ENCODE results near the gene KIRREL3. TPM values are rescaled to one million over a fixed set of nuclear protein-coding genes. Genes with fewer than 3 reads are reported as not detected.

KIRREL3 gene
- total RNA-seq, 4 donors from 2014 or later, result 0.19 TPM; not detected in 3

- H3K4me3 ChIP-seq, result no peak overlapping the region
- no peak for DNase-seq
- peaks cover 0 to 26% (median 16%) of the 10 kb centered on the region in 3 donors for H3K4me1 ChIP-seq
- WGBS, 2 donors, result 73 to 90% methylated on average over 5 of the region's 5 CpGs
- no peaks in the 10 kb centered on the region for H3K9me3 ChIP-seq
- H3K36me3 ChIP-seq, result no peaks in the 10 kb centered on the region
- TF ChIP-seq, protein P1, sequence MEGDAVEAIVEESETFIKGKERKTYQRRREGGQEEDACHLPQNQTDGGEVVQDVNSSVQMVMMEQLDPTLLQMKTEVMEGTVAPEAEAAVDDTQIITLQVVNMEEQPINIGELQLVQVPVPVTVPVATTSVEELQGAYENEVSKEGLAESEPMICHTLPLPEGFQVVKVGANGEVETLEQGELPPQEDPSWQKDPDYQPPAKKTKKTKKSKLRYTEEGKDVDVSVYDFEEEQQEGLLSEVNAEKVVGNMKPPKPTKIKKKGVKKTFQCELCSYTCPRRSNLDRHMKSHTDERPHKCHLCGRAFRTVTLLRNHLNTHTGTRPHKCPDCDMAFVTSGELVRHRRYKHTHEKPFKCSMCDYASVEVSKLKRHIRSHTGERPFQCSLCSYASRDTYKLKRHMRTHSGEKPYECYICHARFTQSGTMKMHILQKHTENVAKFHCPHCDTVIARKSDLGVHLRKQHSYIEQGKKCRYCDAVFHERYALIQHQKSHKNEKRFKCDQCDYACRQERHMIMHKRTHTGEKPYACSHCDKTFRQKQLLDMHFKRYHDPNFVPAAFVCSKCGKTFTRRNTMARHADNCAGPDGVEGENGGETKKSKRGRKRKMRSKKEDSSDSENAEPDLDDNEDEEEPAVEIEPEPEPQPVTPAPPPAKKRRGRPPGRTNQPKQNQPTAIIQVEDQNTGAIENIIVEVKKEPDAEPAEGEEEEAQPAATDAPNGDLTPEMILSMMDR (IDR thresholded peaks at IDR 0.05), result no peak
- no peak for TF ChIP-seq POLR2A (IDR thresholded peaks at IDR 0.05)
- no peak overlapping the region for H3K27ac ChIP-seq
- peaks cover 0 to 38% (median 0%) of the 10 kb centered on the region in 4 donors for H3K27me3 ChIP-seq
- intact Hi-C loops (cut with DNase I), result no loop called here
Observed at GRCh38 chr11:126546694-126547093, 453.9 kb downstream of the KIRREL3 start.

DNA sequence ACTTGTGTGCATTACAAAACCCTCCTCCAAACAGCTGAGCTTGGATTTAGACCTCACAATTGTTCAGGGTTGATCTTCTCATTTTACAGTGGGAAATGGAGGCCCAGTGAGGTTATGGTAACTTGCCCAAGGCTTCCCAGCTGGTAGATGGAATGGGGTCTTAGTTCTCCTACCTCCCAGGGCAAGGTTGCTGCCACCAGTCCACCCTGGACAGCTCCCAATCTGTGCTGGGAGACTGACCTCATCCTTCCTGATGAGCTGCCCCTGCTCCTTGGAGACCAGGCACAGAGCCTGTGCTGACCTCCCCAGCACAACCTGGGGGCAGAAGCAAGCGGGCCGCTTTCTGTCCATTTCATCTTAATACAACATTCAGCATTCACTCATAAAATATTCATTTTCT is 454.4 kb downstream of the KIRREL3 start:
- TF ChIP-seq POLR2A (IDR thresholded peaks at IDR 0.05), result no peak
- TF ChIP-seq, protein P1 (IDR thresholded peaks at IDR 0.05), result no peak
- no peak for DNase-seq
- Histone ChIP-seq H3K27ac (no peak overlapping the region), H3K4me3 (no peak overlapping the region), H3K27me3 (peaks cover 0 to 38% (median 0%) of the 10 kb centered on the region in 4 donors), H3K36me3 (no peaks in the 10 kb centered on the region), H3K9me3 (no peaks in the 10 kb centered on the region), H3K4me1 (peaks cover 0 to 26% (median 16%) of the 10 kb centered on the region in 3 donors)
- WGBS, 2 donors, result 58 to 86% methylated on average over 2 of the region's 2 CpGs
- intact Hi-C loops (cut with DNase I), result no loop called here

DNA sequence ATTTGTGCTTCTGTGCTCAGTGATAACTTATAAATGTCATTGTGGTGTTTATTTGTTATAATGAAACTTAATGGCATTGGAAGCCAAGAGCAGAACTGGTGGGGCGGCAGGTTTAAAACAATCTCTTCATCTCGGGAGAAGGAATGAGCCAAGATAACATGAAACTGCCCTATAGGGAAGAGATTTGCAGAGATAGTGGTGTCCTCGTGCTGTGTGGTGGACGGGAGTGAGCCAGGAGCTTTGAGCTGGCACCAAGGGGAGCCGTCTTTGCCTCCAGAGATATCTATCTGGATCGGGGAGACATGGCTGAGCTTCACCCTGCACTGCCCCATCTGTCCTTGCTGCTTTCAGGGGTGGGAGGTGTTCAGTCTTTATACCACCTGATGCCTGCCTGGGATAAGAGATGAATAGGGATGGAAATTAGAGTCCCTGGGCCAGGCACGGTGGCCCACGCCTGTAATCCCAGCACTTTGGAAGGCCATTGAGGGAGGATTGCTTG is 455.5 kb downstream of the KIRREL3 start:
- WGBS, 2 donors, result 62 to 71% methylated on average over 8 of the region's 8 CpGs
- no peaks in the 10 kb centered on the region for H3K9me3 ChIP-seq
- DNase-seq, result no peak
- peaks cover 0 to 36% (median 0%) of the 10 kb centered on the region in 4 donors for H3K27me3 ChIP-seq
- no peaks in the 10 kb centered on the region for H3K36me3 ChIP-seq
- intact Hi-C loops (cut with DNase I), result no loop called here
- H3K4me1 ChIP-seq, result peaks cover 0 to 26% (median 16%) of the 10 kb centered on the region in 3 donors
- H3K27ac ChIP-seq, result no peak overlapping the region
- TF ChIP-seq, protein P1 (IDR thresholded peaks at IDR 0.05), result no peak
- TF ChIP-seq POLR2A (IDR thresholded peaks at IDR 0.05), result no peak
- no peak overlapping the region for H3K4me3 ChIP-seq

DNA sequence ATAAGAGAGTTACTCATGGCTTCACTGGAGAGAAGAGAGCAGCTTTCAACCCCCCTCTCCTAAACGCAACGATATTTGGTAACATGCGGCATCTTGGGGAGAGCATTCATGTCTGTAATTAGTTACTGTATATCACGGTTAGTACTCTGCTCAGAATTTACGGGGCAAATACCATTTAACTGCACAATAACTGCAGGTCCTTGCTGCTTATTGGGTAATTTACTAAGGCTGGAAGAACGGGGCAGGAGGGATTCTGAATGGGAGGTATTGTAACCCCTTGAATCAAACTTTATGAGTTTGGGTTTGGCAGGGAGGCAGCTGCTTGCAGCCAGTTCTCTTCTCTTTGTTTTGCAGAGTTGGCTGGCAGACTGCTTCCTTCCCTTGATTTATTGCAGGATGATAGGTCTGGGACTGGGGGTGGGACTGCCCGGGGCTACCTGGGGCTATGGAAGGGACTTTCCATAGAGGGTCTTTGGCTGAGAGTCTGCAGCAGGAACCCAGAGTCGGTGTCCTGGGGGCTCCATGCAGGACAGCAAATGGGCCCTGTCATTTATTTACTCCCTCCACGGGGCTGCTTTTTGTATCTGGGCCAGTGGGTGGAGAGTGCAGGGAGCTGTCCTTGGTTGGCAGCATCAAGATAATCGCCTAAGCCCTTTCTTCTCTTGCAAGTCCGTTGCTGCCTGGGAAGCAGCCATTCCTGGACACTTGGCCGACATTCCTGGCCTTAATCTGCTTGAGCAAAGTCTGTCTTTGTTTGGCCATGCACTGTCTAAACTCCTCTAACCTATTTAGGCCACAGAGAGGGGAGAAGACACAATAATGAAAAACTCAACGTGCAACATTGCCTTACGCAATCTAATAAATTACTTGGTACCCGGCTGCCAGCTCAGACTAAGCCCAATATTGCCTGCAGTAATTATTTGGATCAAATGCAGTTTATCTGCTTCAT is 456.2 kb downstream of the KIRREL3 start:
- intact Hi-C loops (cut with DNase I), result no loop called here
- Histone ChIP-seq H3K36me3 (no peaks in the 10 kb centered on the region), H3K27me3 (peaks cover 0 to 29% (median 0%) of the 10 kb centered on the region in 4 donors), H3K27ac (peak overlapping the region in 1 of 4 donors; percentile 5), H3K9me3 (no peaks in the 10 kb centered on the region), H3K4me1 (peaks cover 0 to 26% (median 16%) of the 10 kb centered on the region in 3 donors), H3K4me3 (no peak overlapping the region)
- 9 to 15% methylated on average over 11 to 15 of the region's 15 CpGs for WGBS, 2 donors
- TF ChIP-seq, protein P1 (IDR thresholded peaks at IDR 0.05), result no peak
- TF ChIP-seq POLR2A (IDR thresholded peaks at IDR 0.05), result no peak
- no peak for DNase-seq

DNA sequence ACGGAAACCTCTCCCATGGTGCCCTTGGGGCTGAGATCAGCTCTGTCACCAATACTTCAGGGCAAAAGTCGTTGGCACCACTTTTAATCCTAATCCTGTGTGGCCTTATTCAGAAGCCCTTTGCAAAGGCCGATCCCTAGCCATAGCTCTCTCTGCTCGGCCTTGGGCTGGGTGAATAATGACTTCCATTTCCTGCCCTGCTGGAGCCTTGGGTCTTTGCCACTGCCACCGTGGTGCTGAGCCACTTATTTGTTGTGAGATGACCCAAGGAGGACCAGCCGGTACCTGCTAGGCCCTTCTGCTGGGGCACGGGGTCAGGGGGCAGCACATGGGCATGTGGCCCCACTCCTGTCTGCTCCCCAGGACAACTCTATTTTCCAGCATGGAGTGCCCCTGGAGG is 456.9 kb downstream of the KIRREL3 start:
- DNase-seq, result no peak
- Histone ChIP-seq H3K4me1 (peaks cover 0 to 26% (median 16%) of the 10 kb centered on the region in 3 donors), H3K4me3 (no peak overlapping the region), H3K36me3 (no peaks in the 10 kb centered on the region), H3K27me3 (peaks cover 0 to 29% (median 0%) of the 10 kb centered on the region in 4 donors), H3K9me3 (no peaks in the 10 kb centered on the region), H3K27ac (no peak overlapping the region)
- TF ChIP-seq, protein P1 (IDR thresholded peaks at IDR 0.05), result no peak
- no peak for TF ChIP-seq POLR2A (IDR thresholded peaks at IDR 0.05)
- WGBS, 2 donors, result 21 to 30% methylated on average over 2 to 4 of the region's 7 CpGs
- intact Hi-C loops (cut with DNase I), result no loop called here

Measured in esophagus squamous epithelium (tissue), 5 donors.